Measurements from ENCODE around the gene UBN2.

Gene UBN2

DNA sequence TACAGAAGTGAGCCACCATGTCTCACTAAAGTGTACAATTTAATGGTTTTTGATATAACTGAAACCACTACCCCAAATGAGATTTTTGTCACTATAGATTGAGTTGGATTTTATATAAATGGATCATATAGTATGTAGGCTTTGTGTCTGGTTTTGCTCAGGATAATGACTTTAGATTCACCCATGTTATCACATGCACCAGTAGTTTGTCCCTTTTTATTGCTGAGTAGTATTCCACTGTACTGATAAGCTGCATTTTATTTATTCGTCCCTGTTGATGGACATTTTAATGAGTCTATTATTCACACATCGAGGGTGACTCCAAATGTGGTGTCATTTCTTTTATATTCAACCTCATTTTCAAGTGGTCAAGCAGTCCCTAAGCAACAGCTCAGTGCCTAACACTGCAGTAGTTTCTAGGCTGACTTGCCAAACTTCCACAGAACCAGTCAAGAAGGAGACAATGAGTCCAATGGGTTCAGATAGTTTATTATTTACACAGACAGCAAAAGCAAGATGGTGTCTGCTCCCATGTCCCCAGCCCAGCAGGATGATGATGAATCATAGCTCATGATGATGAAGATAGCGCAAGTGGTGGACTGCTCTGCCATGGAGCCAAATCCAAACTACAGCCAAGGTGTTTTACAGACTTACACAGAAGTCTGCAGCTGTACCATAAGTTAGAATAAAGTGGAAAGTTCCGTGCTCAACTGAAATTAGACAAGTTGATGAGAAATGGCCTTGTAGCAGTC, 103.5 kb downstream of the UBN2 start:
- no peaks in the 10 kb centered on the region for H3K36me3 ChIP-seq (ENCODE audit: control insufficient read depth, insufficient read depth, low read length)
- TF ChIP-seq, protein P1, sequence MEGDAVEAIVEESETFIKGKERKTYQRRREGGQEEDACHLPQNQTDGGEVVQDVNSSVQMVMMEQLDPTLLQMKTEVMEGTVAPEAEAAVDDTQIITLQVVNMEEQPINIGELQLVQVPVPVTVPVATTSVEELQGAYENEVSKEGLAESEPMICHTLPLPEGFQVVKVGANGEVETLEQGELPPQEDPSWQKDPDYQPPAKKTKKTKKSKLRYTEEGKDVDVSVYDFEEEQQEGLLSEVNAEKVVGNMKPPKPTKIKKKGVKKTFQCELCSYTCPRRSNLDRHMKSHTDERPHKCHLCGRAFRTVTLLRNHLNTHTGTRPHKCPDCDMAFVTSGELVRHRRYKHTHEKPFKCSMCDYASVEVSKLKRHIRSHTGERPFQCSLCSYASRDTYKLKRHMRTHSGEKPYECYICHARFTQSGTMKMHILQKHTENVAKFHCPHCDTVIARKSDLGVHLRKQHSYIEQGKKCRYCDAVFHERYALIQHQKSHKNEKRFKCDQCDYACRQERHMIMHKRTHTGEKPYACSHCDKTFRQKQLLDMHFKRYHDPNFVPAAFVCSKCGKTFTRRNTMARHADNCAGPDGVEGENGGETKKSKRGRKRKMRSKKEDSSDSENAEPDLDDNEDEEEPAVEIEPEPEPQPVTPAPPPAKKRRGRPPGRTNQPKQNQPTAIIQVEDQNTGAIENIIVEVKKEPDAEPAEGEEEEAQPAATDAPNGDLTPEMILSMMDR (IDR thresholded peaks at IDR 0.05), result no peak
- H3K4me1 ChIP-seq, result peaks cover under 1% of the 10 kb centered on the region
- no peaks in the 10 kb centered on the region for H3K79me2 ChIP-seq
- H3K9me3 ChIP-seq (ENCODE audit: control insufficient read depth, low read length), result no peaks in the 10 kb centered on the region
- H3K9ac ChIP-seq, result no peak overlapping the region
- no peaks in the 10 kb centered on the region for H3K27me3 ChIP-seq (ENCODE audit: control insufficient read depth, insufficient read depth, low read length)
- no peak overlapping the region for H3K27ac ChIP-seq
- no peak overlapping the region for H3K4me3 ChIP-seq (ENCODE audit: low read depth, low read length)
- no peak overlapping the region for H3K4me2 ChIP-seq (ENCODE audit: low read length)
- H2AFZ ChIP-seq, result no peak overlapping the region

DNA sequence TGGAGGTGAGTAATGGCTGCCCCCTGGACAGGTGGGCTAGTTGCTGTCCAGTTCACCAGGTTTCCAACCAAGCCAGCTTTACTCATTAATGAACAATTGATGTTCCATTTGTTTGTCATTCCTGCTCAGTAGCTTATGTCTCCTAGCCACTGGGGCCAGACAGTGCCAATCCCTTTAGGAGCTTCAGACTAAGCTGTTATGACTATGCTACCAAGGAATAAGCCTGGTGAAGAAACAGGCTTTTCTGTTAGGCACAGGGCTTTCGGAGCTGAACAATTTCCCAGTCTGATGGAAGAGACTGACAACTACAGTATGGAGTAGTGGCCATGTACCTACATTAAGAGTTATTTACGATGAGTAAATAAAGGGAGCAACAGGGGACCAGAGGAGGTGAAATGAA, 108.0 kb downstream of the UBN2 start:
- Histone ChIP-seq H2AFZ (peak overlapping the region; percentile 34), H3K4me1 (peaks cover 3% of the 10 kb centered on the region), H3K36me3 (ENCODE audit: control insufficient read depth, insufficient read depth, low read length) (no peaks in the 10 kb centered on the region), H3K27ac (no peak overlapping the region), H3K4me2 (ENCODE audit: low read length) (no peak overlapping the region), H3K4me3 (ENCODE audit: low read depth, low read length) (no peak overlapping the region), H3K27me3 (ENCODE audit: control insufficient read depth, insufficient read depth, low read length) (no peaks in the 10 kb centered on the region), H3K9me3 (ENCODE audit: control insufficient read depth, low read length) (no peaks in the 10 kb centered on the region), H3K9ac (no peak overlapping the region), H3K79me2 (peaks cover 2% of the 10 kb centered on the region)
- TF ChIP-seq, protein P1 (IDR thresholded peaks at IDR 0.05), result no peak

DNA sequence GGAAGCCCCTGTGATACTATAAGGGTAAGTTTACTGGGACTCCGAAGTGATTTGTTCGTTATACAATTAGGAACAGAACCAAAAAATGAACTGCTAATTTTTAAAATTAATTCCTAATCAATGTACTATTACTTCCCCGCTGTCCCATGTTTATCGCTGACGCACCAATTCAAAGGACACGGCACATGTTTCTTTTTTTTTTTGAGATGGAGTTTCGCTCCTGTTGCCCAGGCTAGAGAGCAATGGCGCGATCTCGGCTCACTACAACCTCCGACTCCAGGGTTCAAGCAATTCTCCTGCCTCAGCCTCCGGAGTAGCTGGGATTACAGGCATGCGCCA, 108.6 kb downstream of the UBN2 start:
- Histone ChIP-seq H3K4me2 (ENCODE audit: low read length) (peak overlapping the region; percentile 97), H3K4me1 (peaks cover 3% of the 10 kb centered on the region), H3K9ac (no peak overlapping the region), H3K27ac (peak overlapping the region; percentile 100), H3K79me2 (peaks cover 4% of the 10 kb centered on the region), H3K36me3 (ENCODE audit: control insufficient read depth, insufficient read depth, low read length) (no peaks in the 10 kb centered on the region), H3K27me3 (ENCODE audit: control insufficient read depth, insufficient read depth, low read length) (no peaks in the 10 kb centered on the region), H3K9me3 (ENCODE audit: control insufficient read depth, low read length) (no peaks in the 10 kb centered on the region), H3K4me3 (ENCODE audit: low read depth, low read length) (peak overlapping the region; percentile 98), H2AFZ (peak overlapping the region; percentile 100)
- TF ChIP-seq, protein P1 (IDR thresholded peaks at IDR 0.05), result no peak

DNA sequence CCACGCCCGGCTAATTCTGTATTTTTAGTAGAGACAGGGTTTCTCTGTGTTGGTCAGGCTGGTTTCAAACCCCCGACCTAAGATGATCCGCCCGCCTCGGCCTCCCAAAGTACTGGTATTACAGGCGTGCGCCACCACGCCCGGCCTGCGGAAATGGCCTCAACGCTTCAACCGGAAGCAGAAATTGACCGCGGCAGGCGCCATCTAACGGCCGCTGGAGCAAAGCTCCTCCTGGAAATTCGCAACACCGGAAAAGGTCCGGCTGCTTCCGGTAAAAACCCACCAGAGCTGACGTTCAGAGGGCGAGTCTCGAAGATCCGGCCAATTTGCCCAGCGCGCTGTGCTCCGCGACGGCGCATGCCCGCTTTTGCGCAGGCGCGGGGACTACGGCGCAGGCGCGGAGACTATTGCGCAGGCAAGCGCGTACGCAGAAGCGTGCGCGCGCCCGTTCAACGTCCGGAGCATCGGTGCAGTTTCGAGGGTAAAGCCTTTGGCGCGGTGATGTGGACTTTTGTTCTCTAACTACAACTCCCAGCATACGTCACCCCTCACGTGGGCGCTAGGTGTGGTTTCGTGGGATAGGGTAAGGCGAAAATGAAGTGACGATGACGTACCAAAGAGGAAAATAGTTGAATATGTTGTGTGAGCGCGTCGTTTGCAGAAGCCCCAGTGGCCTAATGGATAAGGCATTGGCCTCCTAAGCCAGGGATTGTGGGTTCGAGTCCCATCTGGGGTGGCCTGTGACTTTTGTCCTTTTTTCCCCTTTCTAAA, 109.2 kb downstream of the UBN2 start:
- Histone ChIP-seq H3K4me3 (ENCODE audit: low read depth, low read length) (peak overlapping the region; percentile 98), H2AFZ (peak overlapping the region; percentile 100), H3K27ac (peak overlapping the region; percentile 100), H3K36me3 (ENCODE audit: control insufficient read depth, insufficient read depth, low read length) (no peaks in the 10 kb centered on the region), H3K79me2 (peaks cover 7% of the 10 kb centered on the region), H3K9me3 (ENCODE audit: control insufficient read depth, low read length) (no peaks in the 10 kb centered on the region), H3K4me1 (peaks cover 3% of the 10 kb centered on the region), H3K9ac (peak overlapping the region; percentile 99), H3K4me2 (ENCODE audit: low read length) (peak overlapping the region; percentile 97), H3K27me3 (ENCODE audit: control insufficient read depth, insufficient read depth, low read length) (no peaks in the 10 kb centered on the region)
- TF ChIP-seq, protein P1 (IDR thresholded peaks at IDR 0.05), result peak; percentile 91
